Measurements from ENCODE around the gene PSME3. TPM values are rescaled to one million over a fixed set of nuclear protein-coding genes. Genes with fewer than 3 reads are reported as not detected.
A peak's percentile ranks its signal among the peaks of the same experiment; 100 is the strongest.

Gene PSME3
- total and polyA plus RNA-seq, 2 of the 13 experiments (the other 11 are each of a cell fraction or from before 2014, with no cell fraction given) = 66.3 to 135 TPM

DNA sequence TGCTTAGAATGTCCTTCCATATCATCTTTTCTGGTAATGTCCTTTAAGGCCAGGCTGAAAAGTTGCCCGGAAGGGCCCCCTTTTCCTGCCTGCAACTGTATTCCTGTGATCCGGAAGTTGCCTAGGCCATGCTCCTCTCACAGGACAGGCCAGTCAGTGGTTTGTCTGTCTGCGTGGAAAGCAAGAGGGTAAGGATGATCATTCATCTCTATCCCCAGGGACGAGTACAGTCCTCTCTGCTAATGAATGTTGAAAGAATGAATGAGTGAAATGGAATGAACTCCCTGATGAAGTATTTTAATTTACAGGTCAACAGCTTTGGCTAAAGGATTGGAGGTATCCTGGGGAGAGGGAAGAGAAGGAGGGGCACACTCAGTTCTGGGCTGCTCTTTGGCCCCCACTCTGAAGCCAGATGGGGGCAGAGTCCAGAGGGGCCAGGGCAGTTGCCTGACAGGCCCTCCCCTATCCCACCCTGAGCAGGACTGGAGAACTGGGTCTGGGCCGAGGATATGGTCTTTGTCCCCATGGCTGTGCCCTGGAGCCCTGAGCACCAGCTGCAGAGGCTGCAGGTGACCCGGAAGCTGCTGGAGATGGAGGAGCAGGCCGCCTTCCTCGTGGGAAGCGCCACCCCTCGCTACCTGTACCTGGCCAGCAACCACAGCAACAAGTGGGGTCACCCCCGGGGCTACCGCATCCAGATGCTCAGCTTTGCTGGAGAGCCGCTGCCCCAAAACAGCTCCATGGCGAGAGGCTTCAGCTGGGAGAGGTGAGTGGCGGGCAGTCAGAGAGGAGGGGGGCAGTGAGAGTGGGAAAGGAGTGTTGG lies 21.0 kb downstream of the PSME3 start (continued):
- peak; percentile 75 for TF ChIP-seq ASH2L (IDR thresholded peaks at IDR 0.05; ENCODE audit: insufficient read length, low read depth, low read length)
- TF ChIP-seq, protein P1, sequence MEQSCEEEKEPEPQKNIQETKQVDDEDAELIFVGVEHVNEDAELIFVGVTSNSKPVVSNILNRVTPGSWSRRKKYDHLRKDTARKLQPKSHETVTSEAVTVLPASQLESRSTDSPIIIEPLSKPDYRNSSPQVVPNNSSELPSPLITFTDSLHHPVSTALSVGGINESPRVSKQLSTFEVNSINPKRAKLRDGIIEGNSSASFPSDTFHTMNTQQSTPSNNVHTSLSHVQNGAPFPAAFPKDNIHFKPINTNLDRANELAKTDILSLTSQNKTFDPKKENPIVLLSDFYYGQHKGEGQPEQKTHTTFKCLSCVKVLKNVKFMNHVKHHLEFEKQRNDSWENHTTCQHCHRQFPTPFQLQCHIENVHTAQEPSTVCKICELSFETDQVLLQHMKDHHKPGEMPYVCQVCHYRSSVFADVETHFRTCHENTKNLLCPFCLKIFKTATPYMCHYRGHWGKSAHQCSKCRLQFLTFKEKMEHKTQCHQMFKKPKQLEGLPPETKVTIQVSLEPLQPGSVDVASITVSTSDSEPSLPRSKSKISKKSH (CRISPR knock-in tag; IDR thresholded peaks at IDR 0.05; ENCODE audit: borderline replicate concordance) = peak; percentile 81
- no peak for TF ChIP-seq GTF2F1 (IDR thresholded peaks at IDR 0.05; ENCODE audit: low read length)
- 0 out of 2 replicates have a peak, but pooled peaks have one; percentile 40 for TF ChIP-seq ZNF607 (CRISPR knock-in tag; IDR thresholded peaks at IDR 0.05; ENCODE audit: borderline replicate concordance)
- TF ChIP-seq, protein P2, sequence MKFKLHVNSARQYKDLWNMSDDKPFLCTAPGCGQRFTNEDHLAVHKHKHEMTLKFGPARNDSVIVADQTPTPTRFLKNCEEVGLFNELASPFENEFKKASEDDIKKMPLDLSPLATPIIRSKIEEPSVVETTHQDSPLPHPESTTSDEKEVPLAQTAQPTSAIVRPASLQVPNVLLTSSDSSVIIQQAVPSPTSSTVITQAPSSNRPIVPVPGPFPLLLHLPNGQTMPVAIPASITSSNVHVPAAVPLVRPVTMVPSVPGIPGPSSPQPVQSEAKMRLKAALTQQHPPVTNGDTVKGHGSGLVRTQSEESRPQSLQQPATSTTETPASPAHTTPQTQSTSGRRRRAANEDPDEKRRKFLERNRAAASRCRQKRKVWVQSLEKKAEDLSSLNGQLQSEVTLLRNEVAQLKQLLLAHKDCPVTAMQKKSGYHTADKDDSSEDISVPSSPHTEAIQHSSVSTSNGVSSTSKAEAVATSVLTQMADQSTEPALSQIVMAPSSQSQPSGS (CRISPR knock-in tag; IDR thresholded peaks at IDR 0.05) = peak; percentile 76
- TF ChIP-seq, protein P3, sequence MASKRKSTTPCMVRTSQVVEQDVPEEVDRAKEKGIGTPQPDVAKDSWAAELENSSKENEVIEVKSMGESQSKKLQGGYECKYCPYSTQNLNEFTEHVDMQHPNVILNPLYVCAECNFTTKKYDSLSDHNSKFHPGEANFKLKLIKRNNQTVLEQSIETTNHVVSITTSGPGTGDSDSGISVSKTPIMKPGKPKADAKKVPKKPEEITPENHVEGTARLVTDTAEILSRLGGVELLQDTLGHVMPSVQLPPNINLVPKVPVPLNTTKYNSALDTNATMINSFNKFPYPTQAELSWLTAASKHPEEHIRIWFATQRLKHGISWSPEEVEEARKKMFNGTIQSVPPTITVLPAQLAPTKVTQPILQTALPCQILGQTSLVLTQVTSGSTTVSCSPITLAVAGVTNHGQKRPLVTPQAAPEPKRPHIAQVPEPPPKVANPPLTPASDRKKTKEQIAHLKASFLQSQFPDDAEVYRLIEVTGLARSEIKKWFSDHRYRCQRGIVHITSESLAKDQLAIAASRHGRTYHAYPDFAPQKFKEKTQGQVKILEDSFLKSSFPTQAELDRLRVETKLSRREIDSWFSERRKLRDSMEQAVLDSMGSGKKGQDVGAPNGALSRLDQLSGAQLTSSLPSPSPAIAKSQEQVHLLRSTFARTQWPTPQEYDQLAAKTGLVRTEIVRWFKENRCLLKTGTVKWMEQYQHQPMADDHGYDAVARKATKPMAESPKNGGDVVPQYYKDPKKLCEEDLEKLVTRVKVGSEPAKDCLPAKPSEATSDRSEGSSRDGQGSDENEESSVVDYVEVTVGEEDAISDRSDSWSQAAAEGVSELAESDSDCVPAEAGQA (IDR thresholded peaks at IDR 0.05; ENCODE audit: low read depth) = no peak
- TF ChIP-seq, protein P3 (CRISPR knock-in tag; IDR thresholded peaks at IDR 0.05; ENCODE audit: borderline replicate concordance) = no peak
- peak; percentile 74; the same call in 1 of the 2 replicates for TF ChIP-seq BRD4 (CRISPR knock-in tag; IDR thresholded peaks at IDR 0.05)
- peak; percentile 34 for TF ChIP-seq SMAD1 (CRISPR knock-in tag; IDR thresholded peaks at IDR 0.05; ENCODE audit: borderline replicate concordance, low read depth)
- TF ChIP-seq PCBP1 (IDR thresholded peaks at IDR 0.05; ENCODE audit: borderline replicate concordance, low read depth, low read length) = no peak
- TF ChIP-seq, protein P4, sequence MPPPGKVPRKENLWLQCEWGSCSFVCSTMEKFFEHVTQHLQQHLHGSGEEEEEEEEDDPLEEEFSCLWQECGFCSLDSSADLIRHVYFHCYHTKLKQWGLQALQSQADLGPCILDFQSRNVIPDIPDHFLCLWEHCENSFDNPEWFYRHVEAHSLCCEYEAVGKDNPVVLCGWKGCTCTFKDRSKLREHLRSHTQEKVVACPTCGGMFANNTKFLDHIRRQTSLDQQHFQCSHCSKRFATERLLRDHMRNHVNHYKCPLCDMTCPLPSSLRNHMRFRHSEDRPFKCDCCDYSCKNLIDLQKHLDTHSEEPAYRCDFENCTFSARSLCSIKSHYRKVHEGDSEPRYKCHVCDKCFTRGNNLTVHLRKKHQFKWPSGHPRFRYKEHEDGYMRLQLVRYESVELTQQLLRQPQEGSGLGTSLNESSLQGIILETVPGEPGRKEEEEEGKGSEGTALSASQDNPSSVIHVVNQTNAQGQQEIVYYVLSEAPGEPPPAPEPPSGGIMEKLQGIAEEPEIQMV (CRISPR knock-in tag; IDR thresholded peaks at IDR 0.05; ENCODE audit: low read depth) = peak; percentile 16
- no peak for TF ChIP-seq TARDBP (CRISPR knock-in tag; IDR thresholded peaks at IDR 0.05)
- TF ChIP-seq, protein P5, sequence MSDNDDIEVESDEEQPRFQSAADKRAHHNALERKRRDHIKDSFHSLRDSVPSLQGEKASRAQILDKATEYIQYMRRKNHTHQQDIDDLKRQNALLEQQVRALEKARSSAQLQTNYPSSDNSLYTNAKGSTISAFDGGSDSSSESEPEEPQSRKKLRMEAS (IDR thresholded peaks at IDR 0.05) = peak; percentile 3
- TF ChIP-seq ZBTB42 (CRISPR knock-in tag; IDR thresholded peaks at IDR 0.05) = peak; percentile 83; the same call in 1 of the 2 replicates
- peak; percentile 53; the same call in 1 of the 2 replicates for TF ChIP-seq ZNF329 (CRISPR knock-in tag; IDR thresholded peaks at IDR 0.05; ENCODE audit: low read depth)
- no peak; the same call in 1 of the 2 replicates for TF ChIP-seq ZNF629 (CRISPR knock-in tag; conservative IDR thresholded peaks at IDR 0.05)
- TF ChIP-seq ZNF644 (CRISPR knock-in tag; IDR thresholded peaks at IDR 0.05; ENCODE audit: low read depth) = 0 out of 2 replicates have a peak, but pooled peaks have one; percentile 44
- TF ChIP-seq GATA4 (IDR thresholded peaks at IDR 0.05; ENCODE audit: borderline replicate concordance, low read depth) = no peak

Measured in HepG2 (cell line).